H1 (cell line): ENCODE measurements around the gene IL24. TPM values are rescaled to one million over a fixed set of nuclear protein-coding genes. Genes with fewer than 3 reads are reported as not detected.

Experiments used
- KDM5A ChIP-seq: fragments of 200-600 bp; IDR thresholded peaks from 2 replicates; pipeline ENCODE4 v1.7.1; 2012; ENCODE audit warnings: mild to moderate bottlenecking, low read length, inconsistent platforms, mixed read lengths
- polyA plus RNA-seq, 7 experiments: library from polyadenylated mRNA; depleted of rRNA in 3 of 7; stranded (reverse) in 5 of 7; unstranded in 2 of 7; fragments of >200 nt in 5 of 7; fragments of 200-250 nt in 2 of 7; gene quantifications; 1 replicate in 5 of 7; 2 replicates in 1 of 7; 4 replicates in 1 of 7; pipeline versions ENCODE4 v1.2.1 to v1.2.3, GENCODE V29; 2011 to 2013; ENCODE audit warnings: missing spikeins in 2 of 7, mixed read lengths in 2 of 7
- total RNA-seq: library from RNA; stranded (reverse); fragmentation: NEBNext Ultra II Directional; extraction: Animal tissue kit (Norgen Biotek cat#: 25700); gene quantifications from 2 replicates; pipeline ENCODE4 v1.2.1, GENCODE V29; 2021
- TF ChIP-seq, protein P1 (sequence below), 3 experiments: IDR thresholded peaks; 1 replicate in 2 of 3; 2 replicates in 1 of 3; pipeline versions ENCODE4 v1.5.1 to v1.6.1; 2011; ENCODE audit warnings: low read length in 3 of 3, mild to moderate bottlenecking in 3 of 3, inconsistent platforms in 2 of 3, low read depth in 1 of 3, moderate library complexity in 1 of 3; ENCODE audit not compliant: insufficient read depth in 1 of 3; ENCODE audit errors: control extremely low read depth in 1 of 3

The IL24 gene
- total and polyA plus RNA-seq, 2 of the 8 experiments (the other 6 are each of a cell fraction or from before 2014, with no cell fraction given), result not detected

- TF ChIP-seq, protein P1, sequence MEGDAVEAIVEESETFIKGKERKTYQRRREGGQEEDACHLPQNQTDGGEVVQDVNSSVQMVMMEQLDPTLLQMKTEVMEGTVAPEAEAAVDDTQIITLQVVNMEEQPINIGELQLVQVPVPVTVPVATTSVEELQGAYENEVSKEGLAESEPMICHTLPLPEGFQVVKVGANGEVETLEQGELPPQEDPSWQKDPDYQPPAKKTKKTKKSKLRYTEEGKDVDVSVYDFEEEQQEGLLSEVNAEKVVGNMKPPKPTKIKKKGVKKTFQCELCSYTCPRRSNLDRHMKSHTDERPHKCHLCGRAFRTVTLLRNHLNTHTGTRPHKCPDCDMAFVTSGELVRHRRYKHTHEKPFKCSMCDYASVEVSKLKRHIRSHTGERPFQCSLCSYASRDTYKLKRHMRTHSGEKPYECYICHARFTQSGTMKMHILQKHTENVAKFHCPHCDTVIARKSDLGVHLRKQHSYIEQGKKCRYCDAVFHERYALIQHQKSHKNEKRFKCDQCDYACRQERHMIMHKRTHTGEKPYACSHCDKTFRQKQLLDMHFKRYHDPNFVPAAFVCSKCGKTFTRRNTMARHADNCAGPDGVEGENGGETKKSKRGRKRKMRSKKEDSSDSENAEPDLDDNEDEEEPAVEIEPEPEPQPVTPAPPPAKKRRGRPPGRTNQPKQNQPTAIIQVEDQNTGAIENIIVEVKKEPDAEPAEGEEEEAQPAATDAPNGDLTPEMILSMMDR (IDR thresholded peaks at IDR 0.05; ENCODE audit: control extremely low read depth in 1 of 3, insufficient read depth in 1 of 3, low read depth in 1 of 3, low read length in 3 of 3), result no peak
- no peak for TF ChIP-seq KDM5A
- TF ChIP-seq, all 59 proteins: peak for 0
Measured at GRCh38 chr1:206945779-206946178, 48.5 kb downstream of the IL24 start (continued).
